Measurements from ENCODE around the gene CLEC4G.

DNA sequence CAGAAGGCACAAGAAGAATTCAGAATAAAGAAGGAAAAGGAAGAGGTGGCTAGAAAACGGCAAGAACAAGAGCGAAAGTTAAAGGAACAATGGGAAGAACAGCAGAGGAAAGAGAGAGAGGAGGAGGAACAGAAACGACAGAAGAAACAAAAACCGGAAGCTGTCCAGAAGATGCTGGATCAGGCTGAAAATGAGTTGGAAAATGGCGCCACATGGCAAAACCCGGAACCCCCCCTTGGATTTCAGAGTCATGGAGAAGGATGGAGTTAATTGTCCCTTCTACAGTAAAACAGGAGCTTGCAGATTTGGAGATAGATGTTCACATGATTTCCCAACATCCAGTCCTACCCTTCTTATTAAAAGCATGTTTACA, 8.8 kb upstream of the CLEC4G start:
- TF ChIP-seq, protein P1, sequence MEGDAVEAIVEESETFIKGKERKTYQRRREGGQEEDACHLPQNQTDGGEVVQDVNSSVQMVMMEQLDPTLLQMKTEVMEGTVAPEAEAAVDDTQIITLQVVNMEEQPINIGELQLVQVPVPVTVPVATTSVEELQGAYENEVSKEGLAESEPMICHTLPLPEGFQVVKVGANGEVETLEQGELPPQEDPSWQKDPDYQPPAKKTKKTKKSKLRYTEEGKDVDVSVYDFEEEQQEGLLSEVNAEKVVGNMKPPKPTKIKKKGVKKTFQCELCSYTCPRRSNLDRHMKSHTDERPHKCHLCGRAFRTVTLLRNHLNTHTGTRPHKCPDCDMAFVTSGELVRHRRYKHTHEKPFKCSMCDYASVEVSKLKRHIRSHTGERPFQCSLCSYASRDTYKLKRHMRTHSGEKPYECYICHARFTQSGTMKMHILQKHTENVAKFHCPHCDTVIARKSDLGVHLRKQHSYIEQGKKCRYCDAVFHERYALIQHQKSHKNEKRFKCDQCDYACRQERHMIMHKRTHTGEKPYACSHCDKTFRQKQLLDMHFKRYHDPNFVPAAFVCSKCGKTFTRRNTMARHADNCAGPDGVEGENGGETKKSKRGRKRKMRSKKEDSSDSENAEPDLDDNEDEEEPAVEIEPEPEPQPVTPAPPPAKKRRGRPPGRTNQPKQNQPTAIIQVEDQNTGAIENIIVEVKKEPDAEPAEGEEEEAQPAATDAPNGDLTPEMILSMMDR (IDR thresholded peaks at IDR 0.05) = no peak
- TF ChIP-seq POLR2A (IDR thresholded peaks at IDR 0.05) = no peak
